Mesenteric fat pad (tissue), 1 donor: ENCODE results near the gene POU6F1. TPM values are rescaled to one million over a fixed set of nuclear protein-coding genes. Genes with fewer than 3 reads are reported as not detected.

Experiments used
- DNase-seq: peaks from one replicate; pipeline ENCODE4 v3.0.0-alpha.2; 2020; ENCODE audit warnings: low spot score
- total RNA-seq: library from RNA; stranded (reverse); fragmentation: NEBNext Ultra II Directional; extraction: Animal tissue kit (Norgen Biotek cat#: 25700); gene quantifications from one replicate; pipeline ENCODE4 v1.2.1, GENCODE V29; 2021
- donor health status: DM: yes; HTN: yes; CAD: no.

POU6F1 gene
- total RNA-seq, 1 donor from 2014 or later, result 14.8 TPM

DNA sequence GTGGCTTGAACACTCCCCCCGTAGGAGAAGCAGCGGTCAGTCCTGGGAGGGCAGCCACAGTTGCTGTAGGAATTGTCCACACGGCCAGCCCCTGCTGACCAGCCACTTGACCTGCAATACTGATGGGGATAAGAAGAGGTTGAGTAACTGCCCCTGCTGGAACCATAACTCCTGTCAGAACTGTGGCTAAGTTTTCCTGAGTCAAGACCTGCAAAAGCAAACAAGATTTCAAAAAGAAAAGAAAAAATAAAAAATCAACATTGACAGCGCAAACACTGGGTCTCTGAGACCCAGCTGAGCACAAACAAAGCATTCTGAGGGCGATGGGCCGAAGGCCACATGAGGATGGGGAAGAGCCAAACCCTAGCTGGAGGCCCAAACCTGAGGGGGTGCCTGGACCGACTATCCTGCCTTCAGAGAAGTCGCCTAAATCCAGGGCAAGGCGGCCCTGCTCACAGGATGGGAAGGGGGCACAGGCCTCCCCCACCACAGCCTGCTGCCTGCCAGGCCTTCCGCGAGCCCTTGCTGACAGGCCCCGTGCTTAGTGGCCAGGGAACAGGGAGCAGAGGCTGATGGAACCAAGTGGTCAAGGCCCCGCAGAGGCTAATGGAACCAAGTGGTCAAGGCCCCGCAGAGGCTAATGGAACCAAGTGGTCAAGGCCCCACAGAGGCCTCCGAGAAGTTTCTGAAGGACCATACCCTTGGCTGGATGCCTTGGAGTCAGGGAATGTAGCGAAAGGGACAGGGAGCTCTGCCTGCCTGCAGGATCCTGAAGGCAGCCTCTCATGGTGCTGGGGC is 19.1 kb downstream of the POU6F1 start:
- no peak for DNase-seq

DNA sequence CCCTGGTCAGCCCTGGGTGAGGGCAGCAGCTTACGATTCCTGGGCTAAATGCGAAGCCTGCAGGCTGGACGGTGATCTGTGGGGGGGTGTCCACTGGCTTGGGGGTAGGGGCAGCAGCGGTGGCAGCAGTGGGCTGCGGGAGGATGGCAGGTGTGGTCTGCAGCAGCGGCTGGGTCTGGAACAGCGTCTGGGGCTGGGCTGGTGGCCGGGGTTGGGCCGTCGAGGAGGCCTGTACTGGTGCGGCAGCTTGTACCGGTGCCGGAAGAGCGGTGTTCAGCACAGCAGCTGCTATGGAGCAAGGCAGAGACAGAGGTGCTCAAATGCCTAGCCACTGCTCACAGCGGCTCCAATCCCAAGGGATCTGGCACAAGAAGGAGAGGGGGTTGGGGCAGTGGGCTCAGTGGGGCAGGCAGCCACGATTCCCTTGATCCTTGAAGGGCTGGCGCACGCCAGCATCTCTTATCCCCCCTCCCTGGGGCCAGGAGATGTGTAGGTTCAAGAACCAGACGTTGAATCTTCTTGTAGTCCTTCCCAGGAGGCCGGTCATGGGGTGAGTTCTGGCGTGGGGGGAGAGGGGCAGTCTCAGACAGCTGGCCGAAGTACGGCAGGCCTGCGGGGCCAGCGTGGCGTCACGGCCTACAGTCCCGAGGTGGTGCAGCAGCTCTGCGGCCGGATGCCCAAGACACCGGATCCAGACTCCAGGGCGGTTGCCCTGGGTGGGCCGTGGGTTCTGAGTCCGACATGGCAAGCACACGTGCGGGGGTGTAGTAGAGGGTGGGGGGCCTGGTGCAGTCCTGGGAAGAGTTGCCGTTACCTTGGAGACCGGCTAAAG is 19.9 kb downstream of the POU6F1 start:
- DNase-seq, result no peak

DNA sequence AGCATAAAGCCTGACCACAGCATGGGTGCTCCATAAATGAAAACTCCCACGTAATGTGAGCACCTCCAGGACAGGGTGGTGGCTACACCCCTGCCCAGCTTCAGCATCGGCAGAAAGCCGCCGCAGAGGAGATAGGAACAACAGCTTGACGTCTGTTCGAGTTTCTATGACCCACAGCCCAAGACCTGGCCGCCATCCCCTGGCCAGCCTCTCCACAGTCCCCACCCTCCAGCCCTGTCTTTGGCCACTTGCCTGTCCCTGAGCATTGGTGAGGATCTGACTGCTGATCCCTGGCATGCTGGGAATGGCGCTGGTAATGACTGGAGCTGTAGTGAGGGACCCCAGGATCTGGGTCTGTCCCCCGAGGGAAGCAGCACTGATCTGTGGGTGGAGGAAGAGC is 21.3 kb downstream of the POU6F1 start:
- DNase-seq, result no peak

DNA sequence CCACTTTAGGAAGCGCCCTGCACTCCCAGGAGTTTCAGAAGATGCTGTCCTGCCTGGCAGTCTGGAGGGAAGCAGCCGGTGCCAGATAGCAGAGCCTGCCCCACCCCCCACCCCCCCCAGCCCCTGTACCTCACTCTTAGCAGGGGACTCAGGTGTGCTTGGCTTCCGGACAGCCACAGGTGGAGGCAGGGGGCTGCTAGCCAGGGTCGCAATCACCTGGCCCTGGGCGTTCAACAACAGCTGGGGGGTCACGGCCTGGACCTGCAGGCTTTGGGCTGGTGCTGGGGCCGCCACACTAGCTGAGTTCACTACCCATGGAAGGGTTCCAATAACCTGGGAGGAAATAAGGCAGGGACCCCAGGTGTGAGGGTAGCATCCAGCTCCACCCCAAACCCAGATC is 22.0 kb downstream of the POU6F1 start:
- DNase-seq, result no peak

DNA sequence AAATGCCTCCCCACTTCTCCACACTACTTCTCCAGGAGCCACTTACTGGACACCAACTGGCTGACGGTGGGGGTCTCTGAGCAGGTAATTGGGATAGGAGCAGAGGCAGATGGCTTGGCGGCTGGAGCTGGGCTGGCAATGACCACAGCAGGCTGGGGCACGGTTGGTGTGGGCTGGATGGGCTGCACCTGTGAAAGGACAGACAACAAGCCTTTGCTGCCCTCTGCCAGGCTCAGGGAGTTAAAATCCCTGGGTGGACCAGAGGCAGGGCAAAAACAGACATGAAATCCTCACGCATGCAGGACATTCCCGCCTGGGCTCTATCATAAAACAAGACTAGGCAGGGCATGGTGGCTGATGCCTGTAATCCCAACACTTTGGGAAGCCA is 25.6 kb downstream of the POU6F1 start:
- no peak for DNase-seq

DNA sequence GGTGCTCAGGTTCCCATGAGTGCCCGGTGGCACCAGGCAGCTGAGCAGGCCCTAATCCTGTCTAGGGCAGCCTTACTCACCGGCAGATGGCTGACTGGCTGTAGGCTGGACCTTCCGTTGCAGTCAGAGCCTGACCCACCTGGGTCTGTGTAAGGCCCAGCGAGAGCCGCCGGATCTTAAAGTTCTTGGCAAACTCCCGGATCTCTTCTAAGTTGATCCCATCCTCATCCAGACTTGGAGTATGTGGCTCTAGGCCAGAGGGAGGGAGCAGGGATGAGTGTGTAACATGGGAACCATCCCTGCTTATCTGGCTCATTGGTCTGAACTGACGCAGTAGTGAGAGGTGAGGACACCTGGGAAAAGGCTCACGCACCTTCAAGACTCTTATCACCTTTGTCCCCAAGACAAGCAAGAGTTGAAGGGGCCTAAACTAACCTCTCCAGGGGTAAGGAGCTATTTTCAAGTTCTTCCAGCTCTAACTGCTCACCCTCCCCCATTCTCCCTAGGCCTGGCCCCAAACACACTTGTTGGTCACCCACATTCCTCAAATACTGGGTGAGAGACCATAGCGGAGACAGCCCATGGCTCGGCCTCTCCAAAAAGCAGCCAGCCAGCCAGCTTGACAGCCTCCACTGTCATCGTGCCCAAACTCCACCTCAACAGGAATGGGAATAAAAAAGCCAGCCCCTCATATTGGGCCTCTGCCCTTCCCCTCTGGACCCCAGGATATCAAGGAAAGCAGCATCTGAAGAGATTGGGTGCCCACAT is 26.2 kb downstream of the POU6F1 start:
- no peak for DNase-seq

DNA sequence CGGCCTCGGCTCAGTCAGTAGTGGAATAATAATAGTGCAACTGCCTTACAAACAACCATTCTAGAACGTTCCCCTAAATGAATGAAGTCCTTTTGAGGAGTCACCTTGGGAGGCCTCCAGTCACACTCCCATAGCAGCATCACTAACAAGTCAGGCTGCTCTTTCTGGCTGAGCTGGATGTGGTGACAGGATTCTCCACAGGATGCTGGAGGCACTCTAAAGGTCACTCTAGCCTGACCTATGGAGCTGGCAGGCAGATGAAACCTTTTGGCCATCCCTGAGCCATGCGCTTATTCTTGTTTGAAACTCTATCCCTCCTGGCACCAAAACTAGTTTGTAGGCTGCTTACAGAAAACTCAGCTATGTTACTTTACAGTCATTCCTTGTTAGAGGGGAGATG is 27.0 kb downstream of the POU6F1 start:
- DNase-seq, result no peak

DNA sequence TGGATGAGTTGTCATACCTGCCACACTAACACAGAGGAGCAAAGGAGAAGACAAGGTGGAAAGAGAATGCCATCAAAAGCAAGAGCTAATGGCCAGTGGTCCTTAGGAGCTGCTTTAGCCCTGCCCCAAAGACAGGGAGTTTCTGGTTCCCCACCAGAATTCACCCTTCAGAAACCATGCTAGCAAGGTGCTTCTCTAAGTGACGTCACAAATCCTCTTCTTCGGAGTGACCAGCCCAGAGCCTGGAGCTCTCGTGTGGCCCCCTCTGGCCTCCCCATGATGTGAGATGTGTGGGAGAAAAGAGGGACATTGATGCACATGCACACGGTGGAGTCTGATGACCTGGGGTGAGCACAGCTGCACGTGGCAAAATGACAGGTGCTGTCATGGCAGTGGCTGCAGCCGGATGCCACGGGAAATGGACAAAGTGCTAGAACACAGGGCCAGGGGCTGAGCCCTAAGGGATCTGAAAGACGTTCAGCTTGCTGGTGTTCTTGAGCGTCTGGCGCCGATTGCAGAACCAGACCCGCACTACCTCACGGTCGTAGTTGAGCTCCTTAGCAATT is 28.0 kb downstream of the POU6F1 start:
- DNase-seq, result no peak

DNA sequence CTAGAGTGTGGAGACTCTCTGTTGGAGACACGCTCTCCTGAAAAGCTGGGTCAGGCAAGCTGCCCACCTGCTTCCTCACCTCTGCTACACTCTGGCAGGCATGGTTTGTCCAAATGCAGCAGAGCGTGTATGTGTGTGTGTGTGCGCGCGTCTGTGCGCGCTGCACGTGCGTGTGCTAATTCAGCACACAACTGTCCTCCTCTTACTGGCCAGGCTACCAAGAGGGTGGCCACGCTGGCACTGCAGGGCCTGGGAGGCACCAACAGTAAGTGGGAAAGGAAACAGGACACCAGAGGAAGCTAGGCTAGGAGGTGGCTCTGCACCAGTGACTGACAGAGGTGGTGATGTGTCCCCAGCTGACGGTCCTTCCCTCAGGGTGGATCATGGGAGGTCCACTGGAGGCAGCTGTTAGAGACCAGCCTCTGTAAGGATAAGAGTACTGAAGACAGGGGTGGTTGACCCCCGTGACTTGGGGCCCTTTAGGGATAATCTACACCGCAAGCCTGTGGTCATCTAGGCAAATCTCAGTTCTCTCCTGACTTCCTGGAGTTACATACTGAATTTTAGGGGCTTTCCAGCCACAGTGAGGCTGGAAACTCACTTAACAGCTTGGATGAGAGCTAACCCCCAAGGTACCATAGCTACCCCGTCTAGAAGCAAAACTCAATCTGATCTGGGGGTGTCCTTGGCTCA is 29.4 kb downstream of the POU6F1 start:
- no peak for DNase-seq

DNA sequence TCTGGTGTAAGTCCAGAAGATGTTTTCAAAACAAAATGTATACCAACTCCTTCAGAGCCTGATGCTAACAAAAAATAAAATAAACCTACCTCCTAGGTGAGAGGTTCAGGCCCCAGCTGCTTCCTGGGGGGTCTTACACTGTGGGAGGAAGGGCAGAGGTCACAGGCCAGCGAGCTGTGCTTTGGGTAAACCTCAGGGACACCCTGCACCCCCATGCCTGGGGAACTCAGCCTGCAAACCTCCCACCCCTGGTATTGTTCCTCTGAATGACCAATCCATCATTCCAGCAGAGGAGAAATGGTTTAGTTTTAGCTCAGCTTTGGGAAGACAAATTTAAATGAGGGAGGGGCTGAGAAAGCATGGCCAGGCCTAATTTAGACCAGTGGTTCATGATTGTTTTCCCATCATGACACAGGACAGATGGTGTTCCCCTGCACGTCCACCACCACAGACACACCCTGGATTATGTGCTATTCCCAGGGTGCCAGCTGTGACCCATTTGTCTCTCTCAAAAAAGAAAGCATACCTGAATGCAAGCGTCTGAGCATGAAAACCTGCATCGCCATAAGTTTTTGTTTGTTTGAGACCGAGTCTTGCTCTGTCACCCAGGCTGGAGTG is 30.4 kb downstream of the POU6F1 start:
- no peak for DNase-seq

DNA sequence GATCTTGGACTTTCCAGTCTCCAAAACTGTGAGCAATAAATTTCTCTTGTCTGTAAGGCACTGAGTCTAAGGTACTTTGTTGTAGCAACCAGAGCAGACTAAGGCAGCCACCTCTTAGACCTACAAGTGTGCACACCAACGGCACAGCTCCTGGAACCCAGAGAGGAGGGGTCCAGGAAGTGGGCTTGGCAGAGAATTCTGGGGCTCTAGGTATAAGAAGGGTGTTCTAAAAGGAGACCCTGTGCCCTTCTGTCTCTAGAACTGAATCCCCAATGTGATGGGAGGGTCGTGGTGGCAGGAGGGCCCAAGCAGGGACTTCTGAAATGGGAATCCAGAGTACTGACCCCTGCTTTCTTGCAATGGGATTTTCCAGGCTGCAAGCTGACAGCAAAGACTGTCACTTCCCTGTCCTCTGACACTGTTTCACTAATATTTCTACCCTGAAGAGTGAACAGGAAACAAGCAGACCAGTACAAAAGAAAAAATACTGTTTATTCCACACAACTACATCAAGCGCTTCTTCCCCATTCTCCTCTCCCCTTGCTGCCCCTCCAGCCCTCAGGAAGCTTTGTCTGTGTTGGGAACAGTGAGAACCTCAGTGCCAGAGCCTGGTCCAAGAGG is 31.3 kb downstream of the POU6F1 start:
- peak; percentile 22 for DNase-seq

DNA sequence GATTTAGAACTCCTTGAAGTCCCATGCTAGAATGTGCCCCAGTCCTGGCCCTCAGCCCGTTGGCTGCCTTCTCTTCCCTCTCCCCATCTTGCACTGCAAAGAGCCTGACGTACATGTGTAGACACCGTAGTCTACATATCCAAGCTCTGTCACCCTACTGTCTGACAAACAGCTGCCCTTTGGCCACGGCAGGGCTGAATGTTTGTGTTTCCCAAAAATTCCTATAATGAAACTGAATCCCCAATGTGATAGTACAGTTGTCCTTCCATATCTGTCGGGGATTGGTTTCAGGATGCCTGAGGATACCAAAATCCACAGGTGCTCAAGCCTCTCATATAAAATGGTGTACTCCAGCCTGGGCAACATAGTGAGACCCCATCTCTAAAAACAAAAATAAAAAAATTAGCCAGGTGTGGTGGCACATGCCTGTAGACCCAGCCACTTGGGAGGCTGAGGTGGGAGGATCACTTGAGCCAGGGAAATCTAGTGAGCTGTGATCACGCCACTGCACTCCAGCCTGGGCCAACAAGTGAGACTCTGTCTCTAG is 32.6 kb downstream of the POU6F1 start:
- peak; percentile 62 for DNase-seq

DNA sequence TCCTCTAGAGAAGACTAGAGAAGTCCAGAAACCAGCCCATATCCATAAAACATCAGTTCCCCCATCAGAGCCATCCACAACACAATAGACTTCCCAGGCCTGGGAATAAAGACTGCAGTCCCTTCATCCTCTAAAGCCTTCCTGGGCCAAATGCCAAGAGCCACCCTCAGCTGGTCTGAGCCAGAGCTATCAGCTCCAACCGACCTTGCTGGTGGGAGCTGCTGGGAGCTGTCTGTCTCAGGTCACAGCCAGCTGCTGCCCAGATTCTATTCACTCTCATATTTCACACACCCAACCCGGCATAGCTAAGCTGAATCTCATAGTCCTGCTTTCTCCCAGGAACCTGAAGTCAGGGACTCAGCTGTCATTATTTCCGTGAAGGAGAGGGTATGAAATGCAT is 34.0 kb downstream of the POU6F1 start:
- DNase-seq, result peak; percentile 68

DNA sequence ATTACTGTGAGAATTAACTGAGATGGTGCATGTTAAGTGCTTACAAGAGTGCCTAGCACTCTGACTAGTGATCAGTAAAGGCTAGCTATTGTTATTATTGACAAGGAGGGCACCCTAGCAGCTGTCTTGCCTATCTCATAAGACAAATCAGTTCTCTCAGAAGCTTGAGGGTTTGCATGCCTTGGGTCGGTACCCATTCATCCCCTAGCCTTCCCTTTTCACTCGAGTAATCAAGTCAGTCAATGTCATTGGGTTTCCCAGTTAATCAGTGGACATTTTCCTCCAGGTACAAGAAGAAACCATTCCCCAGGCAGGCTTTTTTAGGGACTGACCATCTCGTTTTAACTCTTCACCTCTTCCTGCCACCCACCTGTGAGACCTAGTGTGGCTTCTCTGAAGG is 34.5 kb downstream of the POU6F1 start:
- DNase-seq, result no peak

DNA sequence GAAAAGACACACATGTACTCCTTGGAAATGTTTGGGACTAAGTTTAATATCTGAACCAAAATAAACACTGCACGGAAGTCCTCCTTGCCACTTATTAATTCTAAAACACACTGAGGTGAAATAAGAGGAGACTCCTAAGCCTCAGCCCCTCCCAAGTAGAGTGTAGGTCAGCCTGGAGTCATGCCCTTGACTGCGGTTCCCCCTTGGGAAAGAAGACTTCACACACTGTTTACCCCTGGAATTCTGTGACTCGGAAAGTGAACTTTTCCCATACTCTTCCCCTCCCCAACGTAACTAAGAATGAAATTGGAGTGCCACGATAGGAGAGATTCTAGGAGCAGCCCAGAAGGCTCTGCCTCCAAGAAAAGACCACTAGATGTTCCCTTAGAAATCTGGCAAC is 36.3 kb downstream of the POU6F1 start:
- peak; percentile 6 for DNase-seq

DNA sequence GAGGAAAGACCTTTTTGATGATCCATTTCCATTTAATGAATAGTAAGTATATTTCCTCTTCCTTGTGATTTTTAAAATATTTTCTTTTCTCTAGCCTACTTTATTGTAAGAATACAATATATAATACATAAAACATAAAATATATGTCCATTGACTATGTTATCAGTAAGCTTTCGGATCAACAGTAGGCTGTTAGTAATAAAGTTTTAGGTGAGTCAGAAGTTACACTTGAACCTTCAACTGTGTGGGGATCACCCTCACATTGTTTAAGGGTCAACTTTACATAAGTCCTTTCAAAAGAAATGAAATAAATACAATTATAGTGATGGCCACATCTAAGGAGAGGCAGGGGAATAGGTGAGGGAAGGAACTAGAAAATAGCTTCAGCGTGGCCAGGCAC is 40.0 kb downstream of the POU6F1 start:
- DNase-seq, result no peak

DNA sequence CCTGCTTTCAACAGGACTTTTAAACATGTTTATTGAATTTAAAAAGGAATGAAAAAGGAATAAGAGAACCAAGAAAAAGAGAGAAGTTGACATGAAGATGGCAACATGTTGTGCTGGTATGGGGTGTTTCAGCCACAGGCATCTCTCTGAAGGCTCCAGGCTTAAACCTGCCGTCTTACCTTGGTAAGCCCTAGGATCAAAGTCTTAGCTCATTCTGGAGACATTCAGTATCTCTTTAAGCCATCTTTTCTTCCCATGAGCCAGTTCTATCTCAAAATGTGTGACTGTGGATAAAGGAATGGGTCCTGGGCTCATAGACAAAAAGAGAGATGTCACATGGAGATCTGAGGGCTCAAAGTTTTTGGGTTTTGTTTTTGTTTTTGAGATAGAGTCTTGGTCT is 43.4 kb downstream of the POU6F1 start:
- no peak for DNase-seq

DNA sequence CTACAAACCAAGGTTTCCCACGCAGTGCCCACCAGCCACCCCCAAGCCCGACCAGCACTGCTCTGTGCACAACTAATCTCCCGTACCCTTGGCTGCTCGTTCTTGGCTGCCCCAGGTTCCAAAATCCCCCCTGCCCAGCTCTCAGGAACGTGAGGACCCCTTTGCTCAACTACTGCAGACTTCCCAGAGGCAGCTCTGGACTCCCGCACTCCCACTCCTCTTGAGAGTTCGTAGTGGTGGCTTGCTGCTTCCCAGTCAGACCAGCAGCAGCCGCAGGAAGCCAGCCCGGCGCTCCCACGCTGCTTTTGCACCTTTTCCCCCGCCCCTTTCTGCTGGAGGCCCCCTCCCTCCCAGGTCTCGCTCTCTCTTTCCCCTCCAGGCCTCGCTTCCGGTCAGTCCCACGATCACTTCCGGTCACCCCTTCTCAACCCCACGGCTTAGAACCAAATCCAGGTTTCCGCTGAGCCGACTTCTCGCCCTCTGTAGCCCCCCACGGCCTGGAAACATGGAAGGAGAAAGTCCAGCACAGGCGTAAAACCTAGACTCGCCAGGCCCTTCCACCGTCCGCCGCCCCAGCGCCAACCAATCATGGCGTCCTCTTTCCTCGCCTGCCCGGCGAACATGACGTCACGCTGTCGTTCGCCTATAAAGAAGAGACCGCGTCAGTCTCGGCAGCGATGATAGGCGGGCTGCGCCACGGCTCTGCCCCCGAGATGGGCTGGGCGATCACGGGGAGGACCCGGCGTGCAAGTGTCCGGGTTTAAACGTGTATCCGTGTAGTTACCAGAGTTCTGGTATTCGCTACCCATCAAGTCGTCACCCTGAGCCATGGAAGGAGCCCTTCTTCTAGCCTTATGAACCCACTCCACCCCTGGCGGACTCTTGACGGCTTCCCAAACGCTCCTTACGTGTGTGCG is 45.1 kb downstream of the POU6F1 start, which contains the start of gene TFCP2:
Gene TFCP2, minus strand, starts transcription at position 621 of the 917 bp plus-strand sequence. CDS start 713 bp downstream, outside the sequence.
- peak; percentile 99 for DNase-seq
